Measurements from ENCODE around the gene OR10S1. TPM values are rescaled to one million over a fixed set of nuclear protein-coding genes. Genes with fewer than 3 reads are reported as not detected.

Gene OR10S1, protein sequence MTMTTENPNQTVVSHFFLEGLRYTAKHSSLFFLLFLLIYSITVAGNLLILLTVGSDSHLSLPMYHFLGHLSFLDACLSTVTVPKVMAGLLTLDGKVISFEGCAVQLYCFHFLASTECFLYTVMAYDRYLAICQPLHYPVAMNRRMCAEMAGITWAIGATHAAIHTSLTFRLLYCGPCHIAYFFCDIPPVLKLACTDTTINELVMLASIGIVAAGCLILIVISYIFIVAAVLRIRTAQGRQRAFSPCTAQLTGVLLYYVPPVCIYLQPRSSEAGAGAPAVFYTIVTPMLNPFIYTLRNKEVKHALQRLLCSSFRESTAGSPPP
- not detected in 5 replicates for total RNA-seq (2022; extraction: Qiagen RNA extraction)

DNA sequence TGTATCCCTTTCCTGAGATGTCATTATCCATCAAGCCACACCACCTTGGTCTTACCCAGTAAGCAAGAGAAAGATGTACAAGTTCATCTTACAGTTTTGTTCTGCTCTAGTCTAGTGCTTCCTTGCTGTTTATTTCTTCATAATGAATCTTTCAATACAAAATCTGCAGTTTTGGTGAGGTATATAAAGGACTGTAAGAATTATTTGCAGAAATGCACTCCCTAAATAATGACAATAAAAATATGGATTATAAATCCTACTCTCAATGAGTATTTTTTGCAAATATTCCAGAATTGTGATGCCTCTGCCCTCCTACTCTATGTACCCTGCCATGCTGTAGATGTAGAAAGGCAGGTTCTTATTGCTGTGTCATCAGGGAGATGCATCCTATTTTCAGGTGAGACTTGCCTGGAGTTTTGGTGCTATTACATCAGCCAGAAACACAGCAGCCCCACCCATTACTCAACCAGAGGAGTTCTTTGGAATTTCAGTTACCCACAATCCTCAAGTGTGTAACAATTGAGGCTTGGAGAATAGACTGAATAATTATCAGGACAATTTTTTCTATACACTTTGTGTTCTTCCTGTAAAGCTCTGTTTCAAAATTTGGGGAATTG, at the start of gene OR10S1:
TSS of gene OR10S1 (minus strand) at position 51 of the 617 bp plus-strand sequence. CDS start 117 bp downstream, outside the sequence.

DNA sequence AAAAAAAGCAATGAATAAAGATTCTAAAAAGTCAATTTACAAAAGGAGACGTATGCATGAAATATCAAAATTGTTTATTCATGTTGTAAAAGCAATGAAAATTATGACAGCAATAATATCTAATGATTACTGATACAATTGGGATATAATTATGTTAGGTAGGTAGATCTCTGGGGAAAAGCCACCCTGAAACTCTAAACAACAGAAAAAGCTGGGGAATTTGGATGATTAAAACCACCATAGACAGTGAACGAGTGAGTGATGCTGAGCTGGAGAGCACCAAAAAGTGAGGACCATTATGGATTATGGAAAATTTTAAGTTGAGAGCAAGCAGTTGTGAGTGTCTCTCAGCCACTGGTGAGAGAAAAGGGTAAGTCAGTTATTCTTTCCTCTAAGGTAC, 48.9 kb upstream of the OR10S1 start, which contains the start of gene OR10G8:
TSS of gene OR10G8 (plus strand) at position 301 of the 400 bp plus-strand sequence. CDS start 2,825 bp downstream, outside the sequence.

DNA sequence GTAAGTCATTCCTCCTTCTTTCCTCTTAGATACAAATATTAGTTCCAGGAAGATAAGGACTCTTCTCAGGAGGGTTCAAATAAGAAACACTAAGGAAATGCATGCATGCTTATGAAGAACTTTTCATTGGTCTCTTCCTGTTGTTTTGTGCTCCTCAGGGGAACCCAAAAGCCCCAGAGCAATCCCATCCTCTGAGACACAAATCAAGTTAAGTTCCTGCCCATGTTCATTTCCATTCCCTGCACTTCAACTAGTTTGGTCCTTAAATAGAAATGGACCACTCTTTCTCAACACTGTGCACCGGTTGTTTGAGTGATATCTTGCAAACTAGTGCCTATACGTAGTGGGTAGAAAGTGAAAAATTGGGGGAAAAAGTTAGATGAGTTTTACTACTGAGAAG, 35.1 kb upstream of the OR10S1 start, which contains the start of gene OR10G4:
TSS of gene OR10G4 (plus strand) at position 301 of the 400 bp plus-strand sequence. CDS start 2,578 bp downstream, outside the sequence.

DNA sequence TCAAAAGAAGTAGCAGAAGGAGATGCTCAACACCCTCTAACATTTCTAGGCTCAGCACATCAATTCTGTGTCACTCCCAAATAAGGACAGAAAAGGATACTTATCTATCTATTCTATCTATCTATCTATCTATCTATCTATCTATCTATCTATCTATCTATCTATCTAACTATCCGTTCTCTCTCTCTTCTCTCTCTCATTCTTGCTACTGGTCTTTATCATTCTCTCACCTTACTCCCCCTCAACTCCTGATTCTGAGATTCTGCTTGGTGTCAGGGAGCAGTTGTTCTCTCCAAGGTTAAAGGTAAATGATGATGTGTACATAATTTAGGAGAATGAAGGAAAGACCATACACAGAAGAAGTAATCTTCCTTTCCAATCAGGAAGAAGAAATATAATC, 17.5 kb upstream of the OR10S1 start, which contains the start of gene OR10G6:
TSS of gene OR10G6 (minus strand) at position 43 of the 400 bp plus-strand sequence. CDS start at position 43, 0 bp downstream.

DNA sequence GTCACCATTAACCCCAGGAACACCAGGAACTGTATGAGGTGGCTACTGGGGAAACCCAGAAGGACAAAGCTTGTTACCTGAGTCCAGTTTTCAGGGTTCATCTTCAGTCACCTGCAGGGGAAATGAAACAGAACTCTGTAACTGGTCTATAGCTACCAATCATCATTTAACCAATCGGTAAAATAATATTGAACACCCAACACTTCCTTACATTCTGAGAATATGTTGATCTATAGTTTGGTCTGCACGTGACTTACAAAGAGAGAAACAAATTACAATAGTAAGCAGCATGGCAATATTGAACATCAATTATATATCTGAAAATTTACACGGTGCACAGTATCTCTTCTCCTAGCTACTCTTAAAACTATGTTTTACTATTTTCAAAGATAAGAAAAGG, 33.8 kb downstream of the OR10S1 start, which contains the start of gene OR6T1:
TSS of gene OR6T1 (minus strand) at position 101 of the 400 bp plus-strand sequence. CDS start at position 101, 0 bp downstream.

DNA sequence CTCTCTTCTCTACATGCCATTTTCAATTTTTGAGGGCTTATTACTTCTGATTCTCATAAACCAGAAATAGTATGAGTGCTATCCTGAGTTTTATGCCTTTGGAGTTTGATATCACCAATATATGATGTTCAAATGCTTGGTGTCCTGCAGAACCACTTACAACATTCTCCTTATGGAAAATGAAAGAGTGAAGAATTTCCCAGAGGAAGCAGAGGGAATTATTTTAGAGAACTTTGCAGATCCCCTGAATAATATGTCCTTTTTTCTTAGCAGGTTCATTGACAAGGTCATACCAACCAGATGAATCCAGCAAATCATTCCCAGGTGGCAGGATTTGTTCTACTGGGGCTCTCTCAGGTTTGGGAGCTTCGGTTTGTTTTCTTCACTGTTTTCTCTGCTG, 38.3 kb downstream of the OR10S1 start, which contains the start of gene OR4D5:
TSS of gene OR4D5 (plus strand) at position 301 of the 400 bp plus-strand sequence. CDS start at position 301, 0 bp downstream.

Other genes starting within 250 kb of the OR10S1 start
- gene ZNF202, start 236.1 kb downstream of the OR10S1 start, total RNA-seq (2022; extraction: Qiagen RNA extraction) = 7.0 to 9.9 TPM (median 8.4 TPM) in 5 replicates
- gene OR6X1, start 223.3 kb downstream of the OR10S1 start, total RNA-seq (2022; extraction: Qiagen RNA extraction) = not detected in 5 replicates
- not detected in 5 replicates for gene OR6M1, start 171.4 kb downstream of the OR10S1 start, total RNA-seq (2022; extraction: Qiagen RNA extraction)
- gene TMEM225, start 92.1 kb downstream of the OR10S1 start, total RNA-seq (2022; extraction: Qiagen RNA extraction) = not detected in 5 replicates
- not detected in 5 replicates for gene OR8D4, start 75.6 kb downstream of the OR10S1 start, total RNA-seq (2022; extraction: Qiagen RNA extraction)
- gene OR4D5, start 38.2 kb downstream of the OR10S1 start, total RNA-seq (2022; extraction: Qiagen RNA extraction) = not detected in 5 replicates
- gene OR6T1, start 33.9 kb downstream of the OR10S1 start, total RNA-seq (2022; extraction: Qiagen RNA extraction) = not detected in 5 replicates
- gene OR10G6, start 17.4 kb upstream of the OR10S1 start, total RNA-seq (2022; extraction: Qiagen RNA extraction) = not detected in 5 replicates
- not detected in 5 replicates for gene OR10G4, start 35.2 kb upstream of the OR10S1 start, total RNA-seq (2022; extraction: Qiagen RNA extraction)
- gene OR10G9, start 45.2 kb upstream of the OR10S1 start, total RNA-seq (2022; extraction: Qiagen RNA extraction) = not detected in 5 replicates
- gene OR10G8, start 49.0 kb upstream of the OR10S1 start, total RNA-seq (2022; extraction: Qiagen RNA extraction) = not detected in 5 replicates
- gene OR10G7, start 63.5 kb upstream of the OR10S1 start, total RNA-seq (2022; extraction: Qiagen RNA extraction) = not detected in 5 replicates
- gene VWA5A, start 137.7 kb upstream of the OR10S1 start, total RNA-seq (2022; extraction: Qiagen RNA extraction) = 0.13 to 0.24 TPM (median 0.18 TPM) in 5 replicates
- not detected in 5 replicates for gene OR10D3, start 205.6 kb upstream of the OR10S1 start, total RNA-seq (2022; extraction: Qiagen RNA extraction)

All from A549 treated with dexamethasone at 1 μM for 4 hours (cell line).